A673 (cell line): ENCODE data around the gene ZMYM5. TPM values are rescaled to one million over a fixed set of nuclear protein-coding genes. Genes with fewer than 3 reads are reported as not detected.
"Not testable (repeated sequence)": the region's sequence is repeated elsewhere in the genome, so short reads cannot be mapped to it uniquely, and the experiment has no call there.

ENCODE experiments used
- BruUV-seq: library from RNA; stranded (reverse); fragments of 400-500 nt; replicated peaks from 2 replicates; lab custom pipeline; 2021; lab: Mats Ljungman, UMichigan
- CTCF ChIA-PET: fragments of 300-600 bp; sonication (Branson Sonifier 250); formaldehyde crosslinking; loops from one replicate; lab custom pipeline; 2022; ENCODE audit warnings: antibody characterized with exemption; lab: Charles Lee
- POLR2A ChIA-PET: fragments of 300-600 bp; sonication (Branson Sonifier 250); formaldehyde crosslinking; loops from one replicate; lab custom pipeline; 2022; ENCODE audit warnings: antibody characterized with exemption; ENCODE audit not compliant: low non-redundant PET; lab: Charles Lee
- DNase-seq: peaks from one replicate; pipeline ENCODE4 v3.0.0-alpha.2; 2015; ENCODE audit warnings: low spot score
- H3K27ac ChIP-seq: fragments of 200-600 bp; sonication (generic); 2 replicates; pipeline ENCODE4 v1.5.1; 2016; ENCODE audit warnings: mixed run types, low read depth, mild to moderate bottlenecking, mixed read lengths, antibody characterized with exemption, low read length; ENCODE audit not compliant: poor library complexity, severe bottlenecking
- H3K27me3 ChIP-seq: fragments of 200-600 bp; sonication (generic); replicated peaks from 2 replicates; pipeline ENCODE4 v1.6.1; 2017; ENCODE audit warnings: mixed run types, low read depth, mild to moderate bottlenecking, mixed read lengths, antibody characterized with exemption, low read length; ENCODE audit not compliant: insufficient read depth, poor library complexity
- H3K36me3 ChIP-seq: fragments of 200-600 bp; sonication (generic); 2 replicates; pipeline ENCODE4 v1.6.1; 2016; ENCODE audit warnings: mixed run types, mild to moderate bottlenecking, mixed read lengths, antibody characterized with exemption, low read length; ENCODE audit not compliant: insufficient read depth, poor library complexity, severe bottlenecking
- H3K4me1 ChIP-seq: fragments of 200-600 bp; sonication (generic); 2 replicates; pipeline ENCODE4 v1.6.1; 2017; ENCODE audit warnings: mixed run types, mild to moderate bottlenecking, mixed read lengths, antibody characterized with exemption, low read length; ENCODE audit not compliant: insufficient read depth, poor library complexity, severe bottlenecking
- H3K4me3 ChIP-seq: fragments of 200-600 bp; sonication (generic); 2 replicates; pipeline ENCODE4 v1.5.1; 2016; ENCODE audit warnings: low read depth, mixed run types, mild to moderate bottlenecking, mixed read lengths, low read length; ENCODE audit not compliant: poor library complexity, severe bottlenecking
- H3K9me3 ChIP-seq: fragments of 200-600 bp; sonication (generic); 2 replicates; pipeline ENCODE4 v1.6.1; 2016; ENCODE audit warnings: mixed run types, low read depth, mild to moderate bottlenecking, mixed read lengths, antibody characterized with exemption, low read length; ENCODE audit not compliant: poor library complexity, severe bottlenecking
- EZH2 ChIP-seq: fragments of 200-600 bp; sonication (generic); IDR thresholded peaks from 2 replicates; pipeline ENCODE4 v1.6.1; 2017; ENCODE audit warnings: borderline replicate concordance, low read depth, mild to moderate bottlenecking, mixed read lengths, antibody characterized with exemption, low read length; ENCODE audit not compliant: poor library complexity, severe bottlenecking
- intact Hi-C: fragments of 100-400 bp; cut with micrococcal nuclease; formaldehyde crosslinking; loops from one replicate; pipeline ENCODE4 v1.10.0; 2022; ENCODE audit not compliant: unreplicated experiment
- total RNA-seq: library from RNA; stranded (reverse); gene quantifications from 2 replicates; pipeline ENCODE4 v1.2.3, GENCODE V29; 2021
- TF ChIP-seq, protein P1 (sequence below): fragments of 300-800, 200-600 bp; sonication (generic); conservative IDR thresholded peaks from 2 replicates; pipeline ENCODE4 v1.5.1; 2017; ENCODE audit warnings: low read depth, mild to moderate bottlenecking, antibody characterized with exemption, low read length, moderate library complexity, mixed read lengths

The ZMYM5 gene
- total RNA-seq, 1 experiment from 2014 or later, result 17.4 TPM

DNA sequence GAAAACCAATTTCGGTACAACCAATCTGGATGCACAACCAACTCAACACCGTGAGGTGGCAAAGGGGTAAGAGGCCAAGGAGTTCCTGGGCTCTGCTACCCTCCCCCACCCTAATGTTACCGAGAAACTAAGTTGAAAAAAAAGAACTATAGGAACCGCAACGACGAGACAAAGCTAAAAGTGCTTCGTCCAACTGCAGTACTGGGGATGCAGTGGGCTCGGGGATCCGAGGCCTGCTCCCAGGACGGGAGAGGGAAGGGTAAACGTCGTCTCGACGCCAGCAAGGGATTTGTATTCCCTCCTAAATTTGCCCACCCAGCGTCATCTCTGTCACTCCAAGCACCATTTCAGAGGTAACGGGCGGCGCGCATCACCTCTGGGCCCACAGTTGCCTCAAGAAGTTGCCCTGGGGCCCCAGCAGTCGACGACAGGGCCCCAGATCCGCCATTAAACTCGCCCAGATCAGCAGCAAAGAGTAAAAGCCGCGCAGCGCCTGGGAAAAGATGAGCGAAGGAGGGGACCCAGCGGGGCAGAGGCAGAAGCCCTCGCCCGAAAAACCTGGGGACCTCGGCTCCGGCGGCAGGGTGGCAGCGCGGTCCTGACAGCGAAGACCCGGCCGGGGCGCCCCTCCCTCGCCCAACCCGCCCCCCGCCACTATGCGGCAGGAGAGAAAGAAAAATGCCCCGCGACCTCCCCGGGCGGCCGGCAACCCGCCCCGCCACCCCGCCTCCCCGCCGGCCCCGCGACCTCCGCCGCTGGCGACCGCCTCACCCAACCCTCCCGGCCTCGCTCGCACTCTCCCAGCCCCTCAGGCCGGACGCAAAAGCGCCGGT is 752 bp downstream of the ZMYM5 start:
- POLR2A ChIA-PET, result interaction anchor here (0.7 kb wide), 1 partner anchor 22 kb away, joined by 10 read pairs; no protein-coding TSS in a partner anchor
- CTCF ChIA-PET, result no interaction called here
- peak; percentile 43 for DNase-seq
- H3K27ac ChIP-seq, result peak overlapping the region; percentile 95
- intact Hi-C loops, result loop anchor here (2.0 to 10.0 kb wide), 3 partner anchors 80 to 228 kb away; partner anchors contain the start of genes MPHOSPH8, PSPC1 and ZMYM2
- no peak for TF ChIP-seq EZH2
- TF ChIP-seq, protein P1, sequence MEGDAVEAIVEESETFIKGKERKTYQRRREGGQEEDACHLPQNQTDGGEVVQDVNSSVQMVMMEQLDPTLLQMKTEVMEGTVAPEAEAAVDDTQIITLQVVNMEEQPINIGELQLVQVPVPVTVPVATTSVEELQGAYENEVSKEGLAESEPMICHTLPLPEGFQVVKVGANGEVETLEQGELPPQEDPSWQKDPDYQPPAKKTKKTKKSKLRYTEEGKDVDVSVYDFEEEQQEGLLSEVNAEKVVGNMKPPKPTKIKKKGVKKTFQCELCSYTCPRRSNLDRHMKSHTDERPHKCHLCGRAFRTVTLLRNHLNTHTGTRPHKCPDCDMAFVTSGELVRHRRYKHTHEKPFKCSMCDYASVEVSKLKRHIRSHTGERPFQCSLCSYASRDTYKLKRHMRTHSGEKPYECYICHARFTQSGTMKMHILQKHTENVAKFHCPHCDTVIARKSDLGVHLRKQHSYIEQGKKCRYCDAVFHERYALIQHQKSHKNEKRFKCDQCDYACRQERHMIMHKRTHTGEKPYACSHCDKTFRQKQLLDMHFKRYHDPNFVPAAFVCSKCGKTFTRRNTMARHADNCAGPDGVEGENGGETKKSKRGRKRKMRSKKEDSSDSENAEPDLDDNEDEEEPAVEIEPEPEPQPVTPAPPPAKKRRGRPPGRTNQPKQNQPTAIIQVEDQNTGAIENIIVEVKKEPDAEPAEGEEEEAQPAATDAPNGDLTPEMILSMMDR, result no peak
- no peaks in the 10 kb centered on the region for H3K27me3 ChIP-seq
- H3K36me3 ChIP-seq, result no peaks in the 10 kb centered on the region
- peak overlapping the region; percentile 82 for H3K4me3 ChIP-seq
- H3K9me3 ChIP-seq, result no peaks in the 10 kb centered on the region
- BruUV-seq, result no TSS peak
- peaks cover 17% of the 10 kb centered on the region for H3K4me1 ChIP-seq

DNA sequence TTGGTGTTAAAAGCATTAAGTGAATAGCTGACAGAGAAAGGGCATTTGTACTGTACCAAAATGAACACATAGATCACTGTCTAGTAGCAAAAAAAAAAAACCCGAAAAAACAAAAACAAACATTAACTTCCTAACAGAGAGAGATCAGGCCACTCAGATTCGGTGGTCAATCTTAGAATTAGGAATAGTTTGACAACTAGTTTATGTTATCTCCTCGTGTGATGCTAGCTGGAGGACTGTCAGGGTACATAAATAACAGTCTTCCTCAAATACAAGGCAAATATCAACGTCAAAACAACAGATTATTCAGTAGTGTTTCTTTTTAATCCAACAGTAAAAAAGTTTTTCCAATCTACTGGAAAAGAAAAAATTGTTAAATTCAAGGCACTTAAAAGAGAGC is 1.7 kb downstream of the ZMYM5 start:
- CTCF ChIA-PET, result no interaction called here
- TSS peak; percentile 52 for BruUV-seq

DNA sequence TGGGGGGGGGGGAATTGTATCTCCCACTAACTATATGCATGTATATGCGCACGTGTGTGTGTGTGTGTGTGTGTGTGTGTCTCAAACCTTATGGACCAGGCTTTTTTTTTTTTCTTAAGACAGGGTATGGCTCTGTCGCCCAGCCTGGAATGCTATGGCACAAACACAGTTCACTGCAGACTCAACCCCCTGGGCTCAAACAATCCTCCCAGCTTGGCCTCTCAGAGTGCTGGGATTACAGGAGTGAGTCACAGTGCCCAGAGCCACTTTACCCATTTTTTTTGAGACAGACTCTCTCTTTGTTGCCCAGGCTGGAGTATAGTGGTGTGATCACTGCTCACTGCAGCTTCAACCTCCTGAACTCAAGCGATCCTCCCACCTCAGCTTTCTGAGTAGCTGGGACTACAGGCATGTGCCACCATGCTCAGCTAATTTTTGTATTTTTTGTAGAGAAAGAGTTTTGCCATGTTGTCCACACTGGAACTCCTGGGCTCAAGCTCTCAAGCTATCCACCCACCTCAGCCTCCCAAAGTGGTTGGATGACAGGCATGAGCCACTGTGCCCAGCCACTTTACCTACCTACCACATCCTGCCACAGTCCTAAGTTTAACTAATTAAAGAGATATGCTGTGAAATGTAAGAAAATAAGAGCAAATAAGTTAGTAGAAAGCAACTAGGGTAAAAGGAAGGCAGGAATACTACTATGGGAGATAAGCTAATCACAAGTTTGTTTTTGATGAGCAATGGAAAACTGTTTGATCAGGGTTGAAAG is 2.4 kb downstream of the ZMYM5 start:
- no TSS peak for BruUV-seq
- ChIA-PET CTCF (no interaction called here), POLR2A (no interaction called here)
- H3K9me3 ChIP-seq, result no peaks in the 10 kb centered on the region
- H3K27ac ChIP-seq, result no peak overlapping the region
- peaks cover under 1% of the 10 kb centered on the region for H3K36me3 ChIP-seq
- intact Hi-C loops, result loop anchor here (5.0 to 10.0 kb wide), 2 partner anchors 96 to 226 kb away; partner anchors contain the start of genes MPHOSPH8 and ZMYM2
- H3K4me1 ChIP-seq, result peaks cover 17% of the 10 kb centered on the region
- peak; percentile 64 for DNase-seq
- H3K27me3 ChIP-seq, result no peaks in the 10 kb centered on the region
- H3K4me3 ChIP-seq, result peak overlapping the region; percentile 82
- TF ChIP-seq, protein P1, result no peak
- no peak for TF ChIP-seq EZH2

More for the DNA sequence above, 1.7 kb downstream of the ZMYM5 start:
- no peaks in the 10 kb centered on the region for H3K36me3 ChIP-seq
- TF ChIP-seq, protein P1, result no peak
- POLR2A ChIA-PET, result no interaction called here
- intact Hi-C loops, result loop anchor here (2.0 to 10.0 kb wide), 3 partner anchors 79 to 227 kb away; partner anchors contain the start of genes MPHOSPH8, PSPC1 and ZMYM2
- peaks cover 17% of the 10 kb centered on the region for H3K4me1 ChIP-seq
- no peak for DNase-seq
- peak overlapping the region; percentile 82 for H3K4me3 ChIP-seq
- H3K27ac ChIP-seq, result peak overlapping the region; percentile 95
- no peaks in the 10 kb centered on the region for H3K9me3 ChIP-seq
- no peaks in the 10 kb centered on the region for H3K27me3 ChIP-seq

DNA sequence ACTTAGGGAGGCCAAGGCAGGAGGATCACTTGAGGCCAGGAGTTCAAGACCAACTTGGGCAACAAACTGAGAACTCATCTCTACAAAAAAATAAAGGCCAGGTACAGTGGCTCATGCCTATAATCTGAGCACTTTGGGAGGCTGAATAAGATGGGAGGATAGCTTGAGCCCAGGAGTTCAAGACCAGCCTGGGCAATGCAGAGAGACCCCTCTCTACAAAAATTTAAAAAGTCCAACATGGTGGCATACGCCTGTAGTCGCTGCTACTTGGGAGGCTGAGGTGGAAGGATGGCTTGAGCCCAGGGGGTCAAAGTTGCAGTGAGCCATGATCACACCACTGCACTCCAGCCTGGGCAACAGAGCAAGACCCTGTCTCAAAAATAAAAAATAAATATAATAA is 5.8 kb downstream of the ZMYM5 start:
- CTCF ChIA-PET, DNase-seq, POLR2A ChIA-PET, H3K4me1 ChIP-seq, H3K27me3 ChIP-seq, BruUV-seq, intact Hi-C loops, H3K27ac ChIP-seq, H3K36me3 ChIP-seq, H3K9me3 ChIP-seq, H3K4me3 ChIP-seq: not testable (repeated sequence)
